Amniotic stem cell (primary cell): ENCODE results near the gene MAPK13.
"Not testable (repeated sequence)": the region's sequence is repeated elsewhere in the genome, so short reads cannot be mapped to it uniquely, and the experiment has no call there.

ENCODE experiments used
- DNase-seq: peaks from one replicate; lab custom pipeline; 2025; lab: John Stamatoyannopoulos, UW

Gene MAPK13

GRCh38 chr6:36128073-36128472, 2.2 kb upstream of the MAPK13 start:
- no peak for DNase-seq

- DNase-seq = no peak
Measured at GRCh38 chr6:36128793-36129192, 1.5 kb upstream of the MAPK13 start.

DNA sequence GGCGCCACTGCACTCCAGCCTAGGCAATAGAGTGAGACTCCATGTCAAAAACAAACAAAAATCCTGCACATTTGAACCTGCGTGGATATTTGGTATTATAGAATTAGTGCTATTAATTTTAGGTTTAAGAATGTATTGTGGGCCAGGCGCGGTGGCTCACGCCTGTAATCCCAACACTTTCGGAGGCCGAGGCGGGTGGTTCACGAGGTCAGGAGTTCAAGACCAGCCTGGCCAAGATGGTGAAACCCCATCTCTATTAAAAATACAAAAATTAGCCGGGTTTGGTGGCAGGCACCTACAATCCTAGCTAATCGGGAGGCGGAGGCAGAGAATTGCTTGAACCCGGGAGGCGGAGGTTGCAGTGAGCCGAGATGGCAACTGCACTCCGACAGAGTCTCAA, 979 bp upstream of the MAPK13 start:
- DNase-seq = not testable (repeated sequence)

DNA sequence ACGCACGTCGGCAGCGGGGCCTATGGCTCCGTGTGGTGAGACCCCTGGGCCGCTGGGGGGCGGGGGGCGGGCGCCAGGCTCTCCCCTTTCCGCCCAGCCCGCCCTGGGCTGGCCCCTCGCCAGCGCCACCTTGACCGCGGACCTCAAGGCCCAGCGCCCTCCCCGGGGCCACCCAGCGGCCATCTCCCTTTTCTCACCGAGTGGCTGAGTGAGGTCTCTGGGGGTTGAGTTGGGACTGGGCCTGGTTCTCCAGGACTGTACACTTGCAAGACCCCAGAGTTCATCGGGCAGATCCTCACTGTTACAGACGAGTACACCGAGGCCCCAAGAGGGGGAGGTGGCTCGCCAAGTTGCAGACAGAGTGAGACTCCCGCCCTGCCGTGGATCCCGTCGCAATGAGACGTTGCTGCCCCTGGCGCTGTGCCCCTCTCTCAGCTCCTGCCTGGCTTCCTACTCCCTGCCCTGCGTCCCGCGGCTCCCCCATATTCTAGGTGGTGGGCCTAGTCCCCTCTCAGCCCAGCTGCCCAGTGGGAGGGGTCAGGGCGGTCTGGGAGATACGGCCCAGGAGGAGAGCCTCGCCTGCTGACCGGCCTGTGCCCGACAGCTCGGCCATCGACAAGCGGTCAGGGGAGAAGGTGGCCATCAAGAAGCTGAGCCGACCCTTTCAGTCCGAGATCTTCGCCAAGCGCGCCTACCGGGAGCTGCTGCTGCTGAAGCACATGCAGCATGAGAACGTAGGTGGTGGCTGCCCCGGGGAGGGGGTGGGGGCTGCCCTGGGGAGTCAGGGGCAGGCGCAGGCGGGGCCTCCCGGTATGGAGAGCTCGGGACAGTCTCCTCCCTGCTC, 576 bp downstream of the MAPK13 start:
- DNase-seq = no peak

GRCh38 chr6:36131511-36132245, 1.4 kb downstream of the MAPK13 start:
- no peak for DNase-seq

DNA sequence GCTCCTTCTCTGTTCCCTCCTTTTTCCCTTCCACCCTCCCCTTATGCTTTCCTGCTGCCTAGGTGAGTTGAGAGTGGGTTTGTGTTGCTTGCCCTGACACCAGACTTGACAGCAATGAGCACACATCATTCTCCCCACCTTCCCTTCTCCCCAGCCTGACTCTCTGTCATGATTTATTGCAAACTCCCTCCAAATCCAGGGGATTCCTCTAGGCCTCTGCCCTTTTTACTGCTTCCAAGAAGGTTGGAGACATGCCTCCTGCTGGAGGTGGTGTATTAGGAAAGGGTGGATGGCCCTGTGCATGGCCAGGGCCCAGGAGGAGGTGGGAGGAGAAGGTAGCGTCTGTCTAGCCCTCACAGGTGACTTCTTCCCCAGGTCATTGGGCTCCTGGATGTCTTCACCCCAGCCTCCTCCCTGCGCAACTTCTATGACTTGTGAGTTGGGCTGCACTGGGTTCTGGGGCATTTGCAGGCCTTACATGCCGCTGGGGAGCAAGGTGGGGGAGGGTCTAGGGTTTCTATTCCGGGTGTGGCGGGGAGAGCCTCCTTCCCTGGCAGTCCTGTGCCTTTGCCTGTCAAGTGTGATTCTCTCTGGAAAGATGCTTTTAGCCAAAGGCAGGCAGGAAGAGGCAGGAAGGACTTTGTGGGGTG, 2.1 kb downstream of the MAPK13 start:
- no peak for DNase-seq

DNA sequence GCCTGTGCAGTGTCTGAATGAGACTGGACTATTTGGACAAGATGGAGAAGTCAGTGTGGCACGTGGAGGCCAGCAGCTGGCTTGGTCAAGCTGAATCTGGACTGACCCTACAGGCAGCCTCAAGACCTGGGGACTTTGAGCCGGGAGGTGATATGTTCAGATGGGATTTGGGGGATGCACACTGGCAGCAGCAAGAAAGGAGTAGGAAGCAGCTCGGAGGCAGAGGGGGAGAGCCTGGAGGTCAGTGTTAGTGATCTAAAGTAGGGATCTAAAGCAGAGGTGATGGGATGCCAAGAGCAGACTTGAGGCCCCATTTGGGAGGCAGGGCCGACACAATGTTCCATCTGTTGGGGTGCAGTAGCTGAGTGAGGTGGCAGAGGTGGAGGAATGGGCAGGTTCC, 2.8 kb downstream of the MAPK13 start:
- no peak for DNase-seq

GRCh38 chr6:36133912-36134311, 3.6 kb downstream of the MAPK13 start:
- DNase-seq = no peak

GRCh38 chr6:36135053-36135731, 4.9 kb downstream of the MAPK13 start:
- no peak for DNase-seq

- DNase-seq = no peak
Measured at GRCh38 chr6:36136034-36136433, 5.7 kb downstream of the MAPK13 start.

DNA sequence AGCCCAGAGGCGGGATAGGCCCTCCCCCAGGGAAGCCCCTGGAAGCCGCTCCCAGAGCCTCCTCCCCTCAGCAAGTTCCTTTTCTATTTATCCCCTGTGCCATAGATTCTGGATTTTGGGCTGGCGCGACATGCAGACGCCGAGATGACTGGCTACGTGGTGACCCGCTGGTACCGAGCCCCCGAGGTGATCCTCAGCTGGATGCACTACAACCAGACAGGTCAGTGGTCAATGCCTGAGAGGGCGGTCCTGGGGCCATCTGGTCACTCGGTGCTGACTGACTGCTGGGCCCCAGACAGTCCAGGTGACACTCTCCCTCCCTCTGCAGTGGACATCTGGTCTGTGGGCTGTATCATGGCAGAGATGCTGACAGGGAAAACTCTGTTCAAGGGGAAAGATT, 6.2 kb downstream of the MAPK13 start:
- no peak for DNase-seq

GRCh38 chr6:36138667-36139066, 8.4 kb downstream of the MAPK13 start:
- DNase-seq = no peak

- DNase-seq = no peak
Measured at GRCh38 chr6:36139431-36139830, 9.1 kb downstream of the MAPK13 start.

DNA sequence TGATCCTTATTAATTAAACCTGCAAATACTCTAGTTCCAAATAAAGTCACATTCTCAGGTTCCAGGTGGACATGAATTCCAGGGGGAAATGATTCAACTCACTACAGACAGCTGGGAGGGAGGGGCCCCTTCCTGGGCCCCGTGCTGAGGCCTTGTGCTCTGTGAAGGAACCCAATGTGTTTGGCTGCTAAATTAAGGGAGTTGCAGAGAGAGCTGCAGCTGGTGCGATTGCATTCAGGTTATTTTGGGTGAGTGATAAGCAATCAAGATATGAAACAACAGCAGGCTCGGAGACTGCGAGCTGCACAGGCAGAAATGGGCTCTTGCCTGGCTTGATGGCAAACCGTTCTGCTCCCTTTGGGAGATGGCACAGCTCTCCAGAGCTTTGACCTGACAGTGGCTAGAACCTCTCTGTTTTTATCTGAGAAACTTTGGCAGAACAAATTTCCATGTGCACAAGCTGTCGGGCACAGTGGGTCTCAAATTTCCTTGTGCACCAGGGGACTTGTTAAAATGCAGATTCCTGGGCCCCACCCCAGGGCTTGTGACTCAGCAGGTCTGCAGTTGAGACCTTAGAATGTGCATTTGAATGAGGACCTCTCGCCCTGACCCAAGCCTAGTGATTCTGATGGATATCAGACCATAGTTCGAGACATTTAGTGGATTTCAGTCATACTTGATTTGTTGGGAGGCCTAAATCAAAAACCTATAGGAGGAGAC, 9.8 kb downstream of the MAPK13 start:
- DNase-seq = no peak

DNA sequence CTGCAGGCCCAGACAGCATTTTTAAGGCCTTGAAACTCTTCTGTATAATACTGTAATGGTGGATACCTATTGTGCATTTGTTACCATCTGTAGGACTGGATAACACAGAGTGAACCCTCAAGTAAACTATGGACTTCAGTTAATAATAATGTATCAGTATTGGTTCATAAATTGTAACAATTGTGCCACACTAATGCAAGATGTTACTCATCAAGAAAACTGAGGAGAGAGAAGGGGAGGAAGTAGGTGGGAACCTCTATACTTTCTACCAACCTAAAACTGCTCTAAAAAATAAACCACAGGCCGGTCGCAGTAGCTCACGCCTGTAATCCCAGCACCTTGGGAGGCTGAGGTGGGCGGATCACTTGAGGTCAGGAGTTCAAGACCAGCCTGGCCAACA, 10.8 kb downstream of the MAPK13 start:
- no peak for DNase-seq

- no peak for DNase-seq
Measured at GRCh38 chr6:36141961-36142360, 11.6 kb downstream of the MAPK13 start.

DNA sequence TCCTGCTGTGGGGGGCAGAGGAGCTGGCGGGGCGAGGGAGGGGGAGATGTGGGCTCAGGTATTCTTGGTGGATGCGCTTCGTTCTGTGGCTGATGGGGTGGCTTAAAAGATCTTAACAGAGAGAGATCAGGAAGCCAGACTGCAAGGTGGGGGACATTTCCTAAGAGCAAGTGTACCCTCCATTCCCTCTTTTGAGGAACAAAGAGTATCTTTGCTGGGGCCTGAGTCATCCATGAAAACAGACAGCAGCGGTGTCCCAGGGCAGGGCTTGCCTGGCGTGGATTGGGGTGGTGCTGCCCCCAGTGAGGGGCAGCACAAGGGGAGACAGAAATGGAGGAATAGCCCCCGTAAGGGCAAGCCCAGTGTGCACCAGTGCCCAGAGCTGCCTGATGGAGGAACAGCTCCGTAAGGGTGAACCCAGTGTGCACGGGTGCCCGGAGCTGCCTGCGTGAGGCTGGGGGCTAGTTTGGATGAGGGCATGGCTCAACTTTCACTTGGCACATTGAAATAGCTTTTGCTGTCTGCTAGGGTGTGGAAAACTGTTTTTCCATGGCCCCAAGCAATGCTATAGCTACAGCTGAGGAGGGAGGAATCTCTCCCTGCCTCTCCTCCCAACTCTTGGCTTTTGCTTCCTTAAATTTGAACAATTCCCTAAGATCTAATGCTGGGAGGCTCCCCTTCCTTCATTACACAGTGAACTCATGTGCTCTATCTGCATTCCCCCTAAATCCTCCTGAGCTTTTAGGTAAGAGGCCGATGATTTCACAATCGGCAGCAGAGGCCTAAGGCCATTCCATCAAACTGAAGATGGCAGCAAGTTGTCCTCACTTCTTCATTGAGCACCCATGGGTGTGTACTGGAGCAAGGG, 12.9 kb downstream of the MAPK13 start:
- DNase-seq = no peak

DNA sequence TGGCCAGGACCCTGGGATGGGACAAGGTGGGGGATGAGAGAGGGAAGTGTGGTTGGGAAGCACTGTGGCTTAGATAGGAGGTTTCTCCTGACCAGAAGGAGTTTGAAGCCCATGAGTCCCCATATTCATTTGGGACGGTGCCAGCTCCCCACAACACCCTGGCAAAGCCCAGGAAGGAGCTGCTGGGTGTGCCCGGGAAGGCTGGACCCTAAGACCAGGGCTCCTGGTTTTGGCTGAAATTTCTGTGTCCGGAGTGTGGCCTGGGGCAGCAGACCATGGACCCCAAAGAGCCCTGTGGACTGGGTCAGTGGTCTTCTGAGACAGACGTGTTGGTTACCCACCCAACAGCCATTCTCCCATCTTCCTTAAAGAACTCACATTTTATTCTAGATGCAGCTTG, 15.2 kb downstream of the MAPK13 start:
- no peak for DNase-seq

DNA sequence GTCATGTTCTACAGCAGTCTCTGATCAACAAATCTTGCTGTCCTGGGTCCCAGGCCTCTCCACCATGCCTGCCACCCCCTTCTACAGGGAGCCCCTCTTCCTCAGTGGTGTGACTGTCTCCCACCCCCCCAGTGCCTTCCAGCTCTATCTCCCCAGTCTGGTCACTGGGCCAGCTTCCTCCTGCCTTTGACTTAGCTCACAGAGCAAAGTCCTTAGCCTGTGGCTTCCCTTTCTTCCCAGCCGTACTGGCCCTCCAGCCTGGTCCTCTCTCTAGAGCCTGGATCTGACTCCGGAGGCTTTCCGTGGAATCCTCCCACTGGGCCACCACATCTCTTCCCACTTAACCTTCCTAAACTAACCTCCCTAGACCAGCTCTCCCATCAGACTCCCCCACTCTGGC, 17.0 kb downstream of the MAPK13 start:
- no peak for DNase-seq

DNA sequence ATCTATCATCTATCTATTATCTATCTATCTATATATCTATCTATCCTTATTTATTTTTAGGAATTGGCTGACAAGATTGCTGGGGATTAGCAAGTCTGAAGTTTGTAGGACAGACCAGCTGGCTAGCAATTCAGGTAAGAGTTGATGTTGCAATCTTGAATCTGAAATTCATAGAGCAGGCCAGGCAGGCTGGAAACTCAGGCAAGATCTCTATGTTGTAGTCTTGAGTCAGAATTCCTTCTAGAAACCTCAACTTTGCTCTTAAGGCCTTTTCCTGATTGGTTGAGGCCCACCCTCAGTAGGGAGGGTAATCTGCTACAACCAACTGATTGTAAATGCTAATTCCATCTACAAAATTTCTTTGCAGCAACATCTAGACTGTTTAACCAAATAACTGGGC, 19.2 kb downstream of the MAPK13 start:
- no peak for DNase-seq

GRCh38 chr6:36150283-36150682, 20.0 kb downstream of the MAPK13 start:
- no peak for DNase-seq
